ENCODE results near the gene MAJIN.
"Not testable (repeated sequence)": the region's sequence is repeated elsewhere in the genome, so short reads cannot be mapped to it uniquely, and the experiment has no call there.

MAJIN gene

DNA sequence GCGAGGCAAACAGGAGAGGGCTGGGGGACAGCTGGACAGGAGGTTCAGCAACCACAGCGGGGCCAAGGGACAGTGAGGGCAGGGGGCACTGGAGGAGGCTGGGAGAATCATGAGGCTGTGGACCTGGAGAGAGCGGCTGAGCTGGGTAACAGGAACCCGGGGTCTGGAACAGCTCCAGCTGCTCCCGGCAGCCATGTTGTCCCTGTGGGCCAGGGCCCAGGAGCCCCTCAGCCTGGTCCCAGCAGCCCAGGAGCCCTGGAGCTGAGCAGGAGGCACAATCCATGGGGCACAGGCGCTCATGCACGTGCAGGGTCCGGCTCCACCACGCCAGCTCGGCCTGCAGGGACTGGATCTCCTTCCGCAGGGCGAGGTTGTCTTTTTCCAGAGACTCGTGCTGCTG, 17.5 kb upstream of the MAJIN start:
- Histone ChIP-seq H3K4me2 (ENCODE audit: low read length) (no peak overlapping the region), H3K56ac (ENCODE audit: low read length) (no peak overlapping the region), H2BK120ac (ENCODE audit: low read depth, low read length) (no peak overlapping the region), H2AK5ac (ENCODE audit: low read length) (no peak overlapping the region), H4K8ac (ENCODE audit: low read depth, low read length) (no peak overlapping the region), H3K27me3 (ENCODE audit: insufficient read depth, low read length, poor library complexity) (no peaks in the 10 kb centered on the region), H4K5ac (ENCODE audit: low read length) (no peak overlapping the region), H3K36me3 (ENCODE audit: control insufficient read depth, insufficient read depth, low read length) (no peaks in the 10 kb centered on the region), H3K23ac (ENCODE audit: low read length) (no peak overlapping the region), H3K4me3 (ENCODE audit: low read length) (no peak overlapping the region), H3K27ac (ENCODE audit: low read depth, low read length) (no peak overlapping the region), H2BK5ac (ENCODE audit: low read length) (no peak overlapping the region), H3K9ac (ENCODE audit: low read length) (no peak overlapping the region), H3K18ac (ENCODE audit: low read length) (no peak overlapping the region), H3K79me1 (ENCODE audit: low read length) (no peaks in the 10 kb centered on the region), H3K4me1 (ENCODE audit: control insufficient read depth, low read depth, low read length) (no peaks in the 10 kb centered on the region), H3K4ac (ENCODE audit: low read depth, low read length) (no peak overlapping the region), H3K79me2 (ENCODE audit: control insufficient read depth, insufficient read depth, low read length) (no peaks in the 10 kb centered on the region), H2BK15ac (replicated peaks; ENCODE audit: low read depth) (no peak overlapping the region)
- no CpG with 5 or more reads among the region's 13 CpGs for WGBS (ENCODE audit: extremely low coverage, insufficient coverage, low lambda C conversion rate)
- no peak for DNase-seq

DNA sequence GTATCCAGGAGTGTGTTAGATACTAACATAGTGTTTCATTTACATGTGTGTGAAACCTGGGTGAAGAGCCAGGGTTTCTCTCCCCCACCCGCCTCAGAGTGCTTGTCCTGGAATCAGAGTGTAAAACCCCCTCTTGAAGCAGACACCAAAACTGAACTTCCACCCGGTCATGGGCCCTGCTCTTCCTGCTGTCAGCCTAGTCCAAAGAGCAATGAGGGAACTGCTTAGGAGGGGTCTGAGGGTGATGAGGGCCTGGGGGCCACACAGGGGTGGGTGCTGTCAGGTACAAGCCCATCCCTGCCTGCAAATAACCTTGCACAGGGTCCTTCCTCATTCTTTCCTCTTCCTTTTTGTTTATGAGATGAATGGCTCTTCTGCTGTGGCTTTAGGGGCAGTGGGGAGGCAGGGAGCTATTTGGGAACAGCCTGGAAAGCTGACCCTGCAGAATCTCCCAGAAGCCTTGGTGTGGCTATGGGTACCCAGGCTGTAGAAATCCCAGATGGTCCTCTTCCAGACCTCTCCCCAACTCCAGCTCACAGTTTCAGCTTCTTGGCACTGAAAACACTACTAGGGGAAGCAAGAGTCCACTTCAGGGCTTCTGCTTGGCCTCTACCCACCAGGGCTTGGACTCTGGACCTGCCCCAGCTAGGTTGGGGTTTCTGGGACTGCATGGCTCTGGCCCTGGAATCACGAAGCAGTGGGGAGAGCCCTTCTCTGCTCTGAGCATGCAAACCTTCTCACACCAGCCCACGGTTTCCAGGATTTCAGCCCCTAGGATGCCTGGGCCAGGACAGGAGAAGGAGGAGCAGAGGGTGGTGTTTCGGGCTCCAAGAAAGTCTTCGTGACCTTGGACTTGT, 16.3 kb upstream of the MAJIN start:
- Histone ChIP-seq H3K4me2 (ENCODE audit: low read length) (no peak overlapping the region), H3K79me2 (ENCODE audit: control insufficient read depth, insufficient read depth, low read length) (no peaks in the 10 kb centered on the region), H3K36me3 (ENCODE audit: control insufficient read depth, insufficient read depth, low read length) (no peaks in the 10 kb centered on the region), H2AK5ac (ENCODE audit: low read length) (no peak overlapping the region), H3K23ac (ENCODE audit: low read length) (no peak overlapping the region), H3K79me1 (ENCODE audit: low read length) (no peaks in the 10 kb centered on the region), H3K27ac (ENCODE audit: low read depth, low read length) (no peak overlapping the region), H2BK15ac (replicated peaks; ENCODE audit: low read depth) (no peak overlapping the region), H2BK120ac (ENCODE audit: low read depth, low read length) (no peak overlapping the region), H3K27me3 (ENCODE audit: insufficient read depth, low read length, poor library complexity) (no peaks in the 10 kb centered on the region), H4K8ac (ENCODE audit: low read depth, low read length) (no peak overlapping the region), H2BK5ac (ENCODE audit: low read length) (no peak overlapping the region), H3K18ac (ENCODE audit: low read length) (no peak overlapping the region), H3K4me1 (ENCODE audit: control insufficient read depth, low read depth, low read length) (no peaks in the 10 kb centered on the region), H4K5ac (ENCODE audit: low read length) (no peak overlapping the region), H3K4ac (ENCODE audit: low read depth, low read length) (no peak overlapping the region), H3K56ac (ENCODE audit: low read length) (no peak overlapping the region), H3K4me3 (ENCODE audit: low read length) (no peak overlapping the region), H3K9ac (ENCODE audit: low read length) (no peak overlapping the region)
- DNase-seq, result no peak
- no CpG with 5 or more reads among the region's 6 CpGs for WGBS (ENCODE audit: extremely low coverage, insufficient coverage, low lambda C conversion rate)

DNA sequence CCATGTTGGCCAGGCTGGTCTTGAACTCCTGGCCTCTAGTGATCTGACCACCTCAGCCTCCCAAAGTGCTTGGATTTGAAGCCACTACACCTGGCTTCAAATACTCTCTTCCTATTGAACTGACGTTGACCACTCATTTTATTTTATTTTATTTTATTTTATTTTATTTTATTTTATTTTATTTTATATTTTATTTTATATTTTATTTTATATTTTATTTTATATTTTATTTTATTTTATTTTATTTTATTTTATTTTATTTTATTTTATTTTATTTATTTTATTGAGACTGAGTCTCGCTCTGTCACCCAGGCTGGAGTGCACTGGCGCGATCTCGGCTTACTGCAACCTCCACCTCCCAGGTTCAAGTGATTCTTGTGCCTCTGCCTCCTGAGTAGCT, 11.4 kb upstream of the MAJIN start:
- not testable (repeated sequence) for H3K4me1 ChIP-seq (ENCODE audit: control insufficient read depth, low read depth, low read length); H3K79me2 ChIP-seq (ENCODE audit: control insufficient read depth, insufficient read depth, low read length); H3K4me2 ChIP-seq (ENCODE audit: low read length); H4K8ac ChIP-seq (ENCODE audit: low read depth, low read length); H2BK120ac ChIP-seq (ENCODE audit: low read depth, low read length); H3K4ac ChIP-seq (ENCODE audit: low read depth, low read length); DNase-seq; H4K5ac ChIP-seq (ENCODE audit: low read length); H2AK5ac ChIP-seq (ENCODE audit: low read length); H3K79me1 ChIP-seq (ENCODE audit: low read length); H3K27me3 ChIP-seq (ENCODE audit: insufficient read depth, low read length, poor library complexity); H2BK15ac ChIP-seq (replicated peaks; ENCODE audit: low read depth); H3K9ac ChIP-seq (ENCODE audit: low read length); H2BK5ac ChIP-seq (ENCODE audit: low read length); H3K23ac ChIP-seq (ENCODE audit: low read length); H3K18ac ChIP-seq (ENCODE audit: low read length); H3K27ac ChIP-seq (ENCODE audit: low read depth, low read length); H3K4me3 ChIP-seq (ENCODE audit: low read length); H3K56ac ChIP-seq (ENCODE audit: low read length); H3K36me3 ChIP-seq (ENCODE audit: control insufficient read depth, insufficient read depth, low read length)
- no CpG with 5 or more reads among the region's 5 CpGs for WGBS (ENCODE audit: extremely low coverage, insufficient coverage, low lambda C conversion rate)

DNA sequence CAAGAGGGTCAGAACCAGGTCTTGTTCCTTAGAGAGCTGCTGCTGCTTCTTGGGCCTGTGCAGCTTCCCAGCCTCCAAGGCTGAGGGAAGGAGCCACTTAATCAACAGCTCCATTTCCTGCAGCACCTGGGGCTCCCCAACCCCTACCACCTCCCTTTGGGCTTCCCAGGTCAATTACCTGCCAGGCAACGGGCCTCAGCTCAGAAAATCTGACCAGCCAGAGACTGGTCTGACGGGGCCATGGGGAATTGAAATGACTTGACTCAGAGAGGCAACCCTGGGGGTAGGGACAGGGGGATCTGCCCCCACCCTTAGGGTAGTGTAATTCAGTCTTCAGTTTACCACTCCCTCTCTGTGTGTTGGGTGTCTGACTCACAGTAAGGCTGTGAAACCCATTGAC, 4.7 kb upstream of the MAJIN start:
- Histone ChIP-seq H3K79me1 (ENCODE audit: low read length) (no peaks in the 10 kb centered on the region), H3K4me2 (ENCODE audit: low read length) (no peak overlapping the region), H3K4ac (ENCODE audit: low read depth, low read length) (no peak overlapping the region), H3K27ac (ENCODE audit: low read depth, low read length) (no peak overlapping the region), H3K23ac (ENCODE audit: low read length) (no peak overlapping the region), H3K56ac (ENCODE audit: low read length) (no peak overlapping the region), H3K4me3 (ENCODE audit: low read length) (no peak overlapping the region), H2AK5ac (ENCODE audit: low read length) (no peak overlapping the region), H2BK120ac (ENCODE audit: low read depth, low read length) (no peak overlapping the region), H3K36me3 (ENCODE audit: control insufficient read depth, insufficient read depth, low read length) (no peaks in the 10 kb centered on the region), H3K79me2 (ENCODE audit: control insufficient read depth, insufficient read depth, low read length) (no peaks in the 10 kb centered on the region), H2BK5ac (ENCODE audit: low read length) (no peak overlapping the region), H3K9ac (ENCODE audit: low read length) (no peak overlapping the region), H3K18ac (ENCODE audit: low read length) (no peak overlapping the region), H2BK15ac (replicated peaks; ENCODE audit: low read depth) (no peak overlapping the region), H4K8ac (ENCODE audit: low read depth, low read length) (no peak overlapping the region), H4K5ac (ENCODE audit: low read length) (no peak overlapping the region), H3K27me3 (ENCODE audit: insufficient read depth, low read length, poor library complexity) (no peaks in the 10 kb centered on the region), H3K4me1 (ENCODE audit: control insufficient read depth, low read depth, low read length) (no peaks in the 10 kb centered on the region)
- DNase-seq, result no peak
- no CpG with 5 or more reads among the region's 2 CpGs for WGBS (ENCODE audit: extremely low coverage, insufficient coverage, low lambda C conversion rate)

DNA sequence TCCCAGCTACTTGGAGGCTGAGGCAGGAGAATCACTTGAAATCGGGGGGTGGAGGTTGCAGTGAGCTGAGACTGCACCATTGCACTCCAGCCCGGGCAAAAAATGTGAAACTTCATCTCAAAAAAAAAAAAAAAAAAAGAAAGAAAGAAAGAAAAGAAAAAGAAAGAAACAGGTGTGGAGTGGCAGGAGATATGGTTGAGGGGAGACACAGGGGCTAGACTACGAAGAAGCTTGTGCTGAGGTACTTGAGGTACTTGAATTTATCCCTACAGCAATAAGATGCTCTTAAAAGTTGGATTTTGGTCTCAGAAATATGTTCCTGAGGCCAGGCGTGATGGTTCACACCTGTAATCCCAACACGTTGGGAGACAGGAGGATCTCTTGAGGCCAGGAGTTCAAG, 2.2 kb upstream of the MAJIN start:
- H3K4me1 ChIP-seq (ENCODE audit: control insufficient read depth, low read depth, low read length), result no peaks in the 10 kb centered on the region
- no CpG with 5 or more reads among the region's 5 CpGs for WGBS (ENCODE audit: extremely low coverage, insufficient coverage, low lambda C conversion rate)
- no peak overlapping the region for H3K4ac ChIP-seq (ENCODE audit: low read depth, low read length)
- H3K23ac ChIP-seq (ENCODE audit: low read length), result no peak overlapping the region
- no peak overlapping the region for H3K9ac ChIP-seq (ENCODE audit: low read length)
- H3K4me2 ChIP-seq (ENCODE audit: low read length), result no peak overlapping the region
- H4K8ac ChIP-seq (ENCODE audit: low read depth, low read length), result no peak overlapping the region
- H3K18ac ChIP-seq (ENCODE audit: low read length), result no peak overlapping the region
- no peaks in the 10 kb centered on the region for H3K79me2 ChIP-seq (ENCODE audit: control insufficient read depth, insufficient read depth, low read length)
- H3K4me3 ChIP-seq (ENCODE audit: low read length), result no peak overlapping the region
- no peaks in the 10 kb centered on the region for H3K27me3 ChIP-seq (ENCODE audit: insufficient read depth, low read length, poor library complexity)
- H3K79me1 ChIP-seq (ENCODE audit: low read length), result no peaks in the 10 kb centered on the region
- DNase-seq, result no peak
- no peak overlapping the region for H2BK120ac ChIP-seq (ENCODE audit: low read depth, low read length)
- no peaks in the 10 kb centered on the region for H3K36me3 ChIP-seq (ENCODE audit: control insufficient read depth, insufficient read depth, low read length)
- no peak overlapping the region for H3K56ac ChIP-seq (ENCODE audit: low read length)
- H2BK15ac ChIP-seq (replicated peaks; ENCODE audit: low read depth), result no peak overlapping the region
- H2BK5ac ChIP-seq (ENCODE audit: low read length), result no peak overlapping the region
- no peak overlapping the region for H2AK5ac ChIP-seq (ENCODE audit: low read length)
- H4K5ac ChIP-seq (ENCODE audit: low read length), result no peak overlapping the region
- no peak overlapping the region for H3K27ac ChIP-seq (ENCODE audit: low read depth, low read length)

DNA sequence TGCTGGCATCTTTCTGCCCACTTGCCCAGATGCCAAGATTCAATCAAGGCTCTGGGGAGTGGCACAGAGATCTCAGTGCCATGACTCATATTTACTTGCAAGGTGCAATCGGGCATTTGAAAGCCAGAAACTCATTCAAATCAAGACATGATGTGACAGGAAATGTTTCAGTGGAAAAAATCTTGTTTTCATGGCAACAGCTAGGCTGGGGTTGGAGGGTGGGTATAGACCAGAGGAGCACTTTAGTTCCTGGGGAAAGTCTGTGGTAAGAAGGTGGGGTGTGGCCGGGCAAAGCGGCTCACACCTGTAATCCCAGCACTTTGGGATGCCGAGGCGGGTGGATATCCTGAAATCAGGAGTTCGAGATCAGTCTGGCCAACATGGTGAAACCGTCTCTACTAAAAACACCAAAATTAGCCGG, 1.2 kb downstream of the MAJIN start:
- Histone ChIP-seq H3K27me3 (ENCODE audit: insufficient read depth, low read length, poor library complexity) (no peaks in the 10 kb centered on the region), H3K4me1 (ENCODE audit: control insufficient read depth, low read depth, low read length) (no peaks in the 10 kb centered on the region), H3K79me2 (ENCODE audit: control insufficient read depth, insufficient read depth, low read length) (no peaks in the 10 kb centered on the region), H3K4ac (ENCODE audit: low read depth, low read length) (no peak overlapping the region), H3K4me3 (ENCODE audit: low read length) (no peak overlapping the region), H2BK15ac (replicated peaks; ENCODE audit: low read depth) (no peak overlapping the region), H2BK120ac (ENCODE audit: low read depth, low read length) (no peak overlapping the region), H3K79me1 (ENCODE audit: low read length) (no peaks in the 10 kb centered on the region), H3K56ac (ENCODE audit: low read length) (no peak overlapping the region), H3K27ac (ENCODE audit: low read depth, low read length) (no peak overlapping the region), H3K4me2 (ENCODE audit: low read length) (no peak overlapping the region), H4K5ac (ENCODE audit: low read length) (no peak overlapping the region), H2AK5ac (ENCODE audit: low read length) (no peak overlapping the region), H4K8ac (ENCODE audit: low read depth, low read length) (no peak overlapping the region), H2BK5ac (ENCODE audit: low read length) (no peak overlapping the region), H3K36me3 (ENCODE audit: control insufficient read depth, insufficient read depth, low read length) (no peaks in the 10 kb centered on the region), H3K9ac (ENCODE audit: low read length) (no peak overlapping the region), H3K23ac (ENCODE audit: low read length) (no peak overlapping the region), H3K18ac (ENCODE audit: low read length) (no peak overlapping the region)
- WGBS (ENCODE audit: extremely low coverage, insufficient coverage, low lambda C conversion rate), result no CpG with 5 or more reads among the region's 8 CpGs
- no peak for DNase-seq

Data from mesendoderm (in vitro differentiated cells).